ENCODE measurements around the gene ABTB2. TPM values are rescaled to one million over a fixed set of nuclear protein-coding genes. Genes with fewer than 3 reads are reported as not detected.

ABTB2 gene
- total and polyA plus RNA-seq, 10 of the 15 experiments (the other 5 are each of a cell fraction or from before 2014, with no cell fraction given), result 0.13 to 2.1 (median 0.72) TPM

- no TSS peak for BruUV-seq (replicated peaks)
- peaks cover 0 to 3% of the 10 kb centered on the region in 2 experiments; a peak in 2 of 4 replicates for H3K27me3 ChIP-seq (replicated peaks in 1 of 2; ENCODE audit: control insufficient read depth in 2 of 2, insufficient read depth in 2 of 2, low read length in 1 of 2)
- H3K27ac ChIP-seq (ENCODE audit: control insufficient read depth, insufficient read depth), result peak overlapping the region; percentile 20; the same call in 1 of the 2 replicates
- H3K36me3 ChIP-seq (ENCODE audit: control insufficient read depth in 2 of 2, insufficient read depth in 2 of 2, low read length in 1 of 2), result no peaks in the 10 kb centered on the region
- H3K4me3 ChIP-seq, result peak overlapping the region; percentile 28; the same call in 1 of the 2 replicates
- ATAC-seq (peak; percentile 66), FAIRE-seq (peak; percentile 49), DNase-seq (ENCODE audit: low read depth, low spot score) (peak; percentile 50)
- no peak overlapping the region for H2AFZ ChIP-seq (ENCODE audit: control insufficient read depth, low read depth, low read length)
- H3K4me2 ChIP-seq (ENCODE audit: control insufficient read depth, insufficient read depth), result peak overlapping the region; percentile 58
- RAD21 ChIA-PET (ENCODE audit: unreplicated experiment), result interaction anchor here (0.5 to 14.6 kb wide), 8 partner anchors 11 to 176 kb away, joined by 3 to 249 read pairs (median 4); no protein-coding TSS in a partner anchor
- peaks cover 3% of the 10 kb centered on the region; the same call in 1 of the 2 replicates for H4K20me1 ChIP-seq (ENCODE audit: control insufficient read depth, insufficient read depth)
- intact Hi-C loops (cut with micrococcal nuclease; ENCODE audit: unreplicated experiment) (no loop called here), in situ Hi-C loops (cut with MboI) (no loop called here)
- 0% methylated on average over 4 of the region's 4 CpGs for WGBS (ENCODE audit: insufficient coverage, insufficient replicate concordance, low lambda C conversion rate, missing lambda C conversion rate)
- peaks cover 17% of the 10 kb centered on the region for H3K4me1 ChIP-seq (ENCODE audit: control insufficient read depth, insufficient read depth, low read length)
- CTCF ChIA-PET, result interaction anchor here (1.0 to 9.5 kb wide), 4 partner anchors 9 to 355 kb away, joined by 3 to 167 read pairs (median 4); no protein-coding TSS in a partner anchor
- SMC1A ChIA-PET (ENCODE audit: uncharacterized antibody, unreplicated experiment), result interaction anchor here (0.7 to 12.0 kb wide), 17 partner anchors 8 to 543 kb away, joined by 3 to 171 read pairs (median 4); no protein-coding TSS in a partner anchor
- no peak overlapping the region for H3K9ac ChIP-seq (ENCODE audit: control insufficient read depth, insufficient read depth, low read length)
- no peaks in the 10 kb centered on the region for H3K9me3 ChIP-seq (replicated peaks; ENCODE audit: control insufficient read depth, insufficient read depth, low read length)
- peaks cover 13% of the 10 kb centered on the region for H3K79me2 ChIP-seq (ENCODE audit: control insufficient read depth, insufficient read depth, low read length)
- POLR2A ChIA-PET, result interaction anchor here (1.0 to 1.2 kb wide), 2 partner anchors 104 to 118 kb away, joined by 4 read pairs; no protein-coding TSS in a partner anchor
- no peak for TF ChIP-seq NR2C1 (IDR thresholded peaks at IDR 0.05)
- TF ChIP-seq SPI1 (IDR thresholded peaks at IDR 0.05; ENCODE audit: borderline replicate concordance, insufficient read depth, low read depth, low read length), result peak; percentile 87
- TF ChIP-seq EP300 (IDR thresholded peaks at IDR 0.05; ENCODE audit: borderline replicate concordance in 1 of 2, control insufficient read depth in 1 of 2, low read depth in 2 of 2, low read length in 2 of 2), result no peak
- TF ChIP-seq MEF2B (IDR thresholded peaks at IDR 0.05; ENCODE audit: partially characterized antibody, poor library complexity, severe bottlenecking), result peak; percentile 65
- 0 out of 2 replicates have a peak, but pooled peaks have one; percentile 24 for TF ChIP-seq EED (IDR thresholded peaks at IDR 0.05; ENCODE audit: low read depth)
- no peak for TF ChIP-seq STAT3 (IDR thresholded peaks at IDR 0.05; ENCODE audit: low read depth, low read length)
- TF ChIP-seq MEF2A (IDR thresholded peaks at IDR 0.05; ENCODE audit: insufficient read depth, low read depth, low read length), result peak; percentile 97
- TF ChIP-seq ZBTB40 (IDR thresholded peaks at IDR 0.05; ENCODE audit: borderline replicate concordance), result no peak
- TF ChIP-seq SMAD5 (IDR thresholded peaks at IDR 0.05; ENCODE audit: low read depth), result no peak
- peak; percentile 8; the same call in 1 of the 2 replicates for TF ChIP-seq PAX5 (IDR thresholded peaks at IDR 0.05; ENCODE audit: borderline replicate concordance, low read depth, low read length)
- TF ChIP-seq IRF4 (IDR thresholded peaks at IDR 0.05; ENCODE audit: low read depth, low read length), result peak; percentile 51; the same call in 1 of the 2 replicates
- peak; percentile 86 for TF ChIP-seq JUNB (IDR thresholded peaks at IDR 0.05)
- 0 out of 2 replicates have a peak, but pooled peaks have one; percentile 19 for TF ChIP-seq TCF7 (IDR thresholded peaks at IDR 0.05; ENCODE audit: borderline replicate concordance)
- TF ChIP-seq FOXM1 (IDR thresholded peaks at IDR 0.05; ENCODE audit: low read depth, low read length), result peak; percentile 29; the same call in 1 of the 2 replicates
- peak; percentile 73 for TF ChIP-seq ATF2 (IDR thresholded peaks at IDR 0.05; ENCODE audit: low read length)
- 0 out of 2 replicates have a peak, but pooled peaks have one; percentile 21 for TF ChIP-seq BCL11A (IDR thresholded peaks at IDR 0.05; ENCODE audit: low read depth, low read length)
- TF ChIP-seq FOXK2 (IDR thresholded peaks at IDR 0.05), result no peak
- TF ChIP-seq ZBED1 (IDR thresholded peaks at IDR 0.05; ENCODE audit: borderline replicate concordance), result peak; percentile 67; the same call in 1 of the 2 replicates
Measured at GRCh38 chr11:34351687-34352469, 5.9 kb downstream of the ABTB2 start.
